Measurements from ENCODE around the gene OTOG. TPM values are rescaled to one million over a fixed set of nuclear protein-coding genes. Genes with fewer than 3 reads are reported as not detected.

The OTOG gene
- total RNA-seq, 1 experiment from 2014 or later, result not detected

- Histone ChIP-seq H3K36me3 (no peaks in the 10 kb centered on the region), H3K27ac (no peak overlapping the region), H3K9me3 (replicated peaks) (no peaks in the 10 kb centered on the region)
Measured at GRCh38 chr11:17693531-17693930, 146.5 kb downstream of the OTOG start.

GRCh38 chr11:17694494-17695110 lies 147.5 kb downstream of the OTOG start:
- no peak overlapping the region for H3K4me3 ChIP-seq
- H3K27ac ChIP-seq, result no peak overlapping the region
- no peaks in the 10 kb centered on the region for H3K9me3 ChIP-seq (replicated peaks)
- DNase-seq (ENCODE audit: low read depth in 1 of 2, low spot score in 2 of 2), result no peak
- no peaks in the 10 kb centered on the region for H3K4me1 ChIP-seq (replicated peaks)
- no peaks in the 10 kb centered on the region for H3K36me3 ChIP-seq
- peaks cover 83% of the 10 kb centered on the region for H3K27me3 ChIP-seq (replicated peaks)

More at GRCh38 chr11:17693531-17693930, 146.5 kb downstream of the OTOG start:
- no peak for DNase-seq (ENCODE audit: low read depth in 1 of 2, low spot score in 2 of 2)
- H3K27me3 ChIP-seq (replicated peaks), result peaks cover 81% of the 10 kb centered on the region
- H3K4me3 ChIP-seq, result no peak overlapping the region
- no peaks in the 10 kb centered on the region for H3K4me1 ChIP-seq (replicated peaks)

GRCh38 chr11:17695454-17696441 lies 148.7 kb downstream of the OTOG start:
- H3K9me3 ChIP-seq (replicated peaks), result no peaks in the 10 kb centered on the region
- no peaks in the 10 kb centered on the region for H3K4me1 ChIP-seq (replicated peaks)
- H3K4me3 ChIP-seq, result no peak overlapping the region
- peaks cover 83% of the 10 kb centered on the region for H3K27me3 ChIP-seq (replicated peaks)
- no peak overlapping the region for H3K27ac ChIP-seq
- no peaks in the 10 kb centered on the region for H3K36me3 ChIP-seq
- DNase-seq (ENCODE audit: low read depth in 1 of 2, low spot score in 2 of 2), result no peak

- DNase-seq (ENCODE audit: low read depth in 1 of 2, low spot score in 2 of 2), result no peak
- Histone ChIP-seq H3K4me1 (replicated peaks) (no peaks in the 10 kb centered on the region), H3K27ac (no peak overlapping the region), H3K27me3 (replicated peaks) (peaks cover 77% of the 10 kb centered on the region), H3K4me3 (no peak overlapping the region), H3K36me3 (no peaks in the 10 kb centered on the region), H3K9me3 (replicated peaks) (no peaks in the 10 kb centered on the region)
Measured at GRCh38 chr11:17696741-17697140, 149.7 kb downstream of the OTOG start.

Other genes starting within 250 kb of the OTOG start
- gene NCR3LG1, start 195.5 kb upstream of the OTOG start, total RNA-seq (2014; rRNA removed; shearing (Covaris generic)), result 0.13 and 1.4 TPM in 2 replicates
- gene KCNJ11, start 158.6 kb upstream of the OTOG start, total RNA-seq (2014; rRNA removed; shearing (Covaris generic)), result not detected in 2 replicates
- gene ABCC8, start 70.4 kb upstream of the OTOG start, total RNA-seq (2014; rRNA removed; shearing (Covaris generic)), result not detected in 2 replicates
- not detected in 2 replicates for gene USH1C, start 2.8 kb upstream of the OTOG start, total RNA-seq (2014; rRNA removed; shearing (Covaris generic))
- gene MYOD1, start 172.3 kb downstream of the OTOG start, total RNA-seq (2014; rRNA removed; shearing (Covaris generic)), result not detected in 2 replicates
- gene KCNC1, start 187.5 kb downstream of the OTOG start, total RNA-seq (2014; rRNA removed; shearing (Covaris generic)), result not detected in 2 replicates